Measurements from ENCODE around the gene WNT9A.

WNT9A gene

GRCh38 chr1:227942021-227942715, 5.6 kb downstream of the WNT9A start:
- in situ Hi-C loops (cut with MboI; ENCODE audit: low sequenced_read_pairs) = no loop called here

- in situ Hi-C loops (cut with MboI; ENCODE audit: low sequenced_read_pairs) = no loop called here
These were observed 6.2 kb downstream of the WNT9A start for GRCh38 chr1:227941509-227942020.

- in situ Hi-C loops (cut with MboI; ENCODE audit: low sequenced_read_pairs) = no loop called here
These were observed 6.9 kb downstream of the WNT9A start for GRCh38 chr1:227940791-227941241.

GRCh38 chr1:227939791-227940771, 7.7 kb downstream of the WNT9A start:
- in situ Hi-C loops (cut with MboI; ENCODE audit: low sequenced_read_pairs) = no loop called here

GRCh38 chr1:227938911-227939790, 8.6 kb downstream of the WNT9A start:
- in situ Hi-C loops (cut with MboI; ENCODE audit: low sequenced_read_pairs) = no loop called here

GRCh38 chr1:227938276-227938675, 9.5 kb downstream of the WNT9A start:
- in situ Hi-C loops (cut with MboI; ENCODE audit: low sequenced_read_pairs) = no loop called here

- in situ Hi-C loops (cut with MboI; ENCODE audit: low sequenced_read_pairs) = no loop called here
These were observed 9.9 kb downstream of the WNT9A start for GRCh38 chr1:227937838-227938145.

- in situ Hi-C loops (cut with MboI; ENCODE audit: low sequenced_read_pairs) = no loop called here
These were observed 10.5 kb downstream of the WNT9A start for GRCh38 chr1:227937031-227937837.

- in situ Hi-C loops (cut with MboI; ENCODE audit: low sequenced_read_pairs) = no loop called here
These were observed 11.9 kb downstream of the WNT9A start for GRCh38 chr1:227935826-227936225.

- in situ Hi-C loops (cut with MboI; ENCODE audit: low sequenced_read_pairs) = no loop called here
These were observed 13.0 kb downstream of the WNT9A start for GRCh38 chr1:227934476-227935313.

- in situ Hi-C loops (cut with MboI; ENCODE audit: low sequenced_read_pairs) = no loop called here
These were observed 17.8 kb downstream of the WNT9A start for GRCh38 chr1:227929751-227930472.

GRCh38 chr1:227928811-227929375, 18.8 kb downstream of the WNT9A start:
- in situ Hi-C loops (cut with MboI; ENCODE audit: low sequenced_read_pairs) = no loop called here

- in situ Hi-C loops (cut with MboI; ENCODE audit: low sequenced_read_pairs) = no loop called here
These were observed 19.6 kb downstream of the WNT9A start for GRCh38 chr1:227927971-227928741.

- in situ Hi-C loops (cut with MboI; ENCODE audit: low sequenced_read_pairs) = no loop called here
These were observed 20.5 kb downstream of the WNT9A start for GRCh38 chr1:227926896-227927885.

GRCh38 chr1:227926216-227926791, 21.4 kb downstream of the WNT9A start:
- in situ Hi-C loops (cut with MboI; ENCODE audit: low sequenced_read_pairs) = no loop called here
